NCI-H69 (cell line): ENCODE data around the gene SLC6A2.
A peak's percentile ranks its signal among the peaks of the same experiment; 100 is the strongest.

Experiments
- DNase-seq: peaks from one replicate; lab custom pipeline; 2025; lab: John Stamatoyannopoulos, UW

Gene SLC6A2

DNA sequence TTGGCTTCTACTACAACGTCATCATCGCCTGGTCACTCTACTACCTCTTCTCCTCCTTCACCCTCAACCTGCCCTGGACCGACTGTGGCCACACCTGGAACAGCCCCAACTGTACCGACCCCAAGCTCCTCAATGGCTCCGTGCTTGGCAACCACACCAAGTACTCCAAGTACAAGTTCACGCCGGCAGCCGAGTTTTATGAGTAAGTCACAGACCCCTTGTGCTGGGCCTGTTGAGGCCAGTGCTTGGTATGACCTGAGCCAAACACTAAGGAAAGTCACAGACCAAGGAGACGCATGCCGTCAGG, 16.1 kb downstream of the SLC6A2 start:
- no peak for DNase-seq

DNA sequence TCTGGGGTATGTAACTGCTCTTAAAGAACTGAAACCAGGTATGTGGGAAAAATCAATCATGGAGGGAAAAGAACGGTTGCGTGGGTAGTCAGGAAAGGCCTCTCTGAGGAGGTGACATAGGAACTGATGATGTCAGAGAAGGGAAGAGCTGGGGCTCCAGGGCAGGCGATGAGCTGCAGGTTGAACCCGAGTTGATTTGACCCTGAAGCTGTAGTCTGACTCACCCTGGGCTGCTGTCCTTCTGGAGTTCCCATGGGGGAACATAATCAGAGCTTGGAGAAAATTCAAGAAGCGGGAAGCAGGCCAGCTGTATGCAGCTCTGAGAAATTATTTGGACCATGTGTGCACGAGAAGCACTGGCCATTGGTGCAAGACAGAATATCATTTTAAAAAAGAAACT, 16.7 kb downstream of the SLC6A2 start:
- no peak for DNase-seq

DNA sequence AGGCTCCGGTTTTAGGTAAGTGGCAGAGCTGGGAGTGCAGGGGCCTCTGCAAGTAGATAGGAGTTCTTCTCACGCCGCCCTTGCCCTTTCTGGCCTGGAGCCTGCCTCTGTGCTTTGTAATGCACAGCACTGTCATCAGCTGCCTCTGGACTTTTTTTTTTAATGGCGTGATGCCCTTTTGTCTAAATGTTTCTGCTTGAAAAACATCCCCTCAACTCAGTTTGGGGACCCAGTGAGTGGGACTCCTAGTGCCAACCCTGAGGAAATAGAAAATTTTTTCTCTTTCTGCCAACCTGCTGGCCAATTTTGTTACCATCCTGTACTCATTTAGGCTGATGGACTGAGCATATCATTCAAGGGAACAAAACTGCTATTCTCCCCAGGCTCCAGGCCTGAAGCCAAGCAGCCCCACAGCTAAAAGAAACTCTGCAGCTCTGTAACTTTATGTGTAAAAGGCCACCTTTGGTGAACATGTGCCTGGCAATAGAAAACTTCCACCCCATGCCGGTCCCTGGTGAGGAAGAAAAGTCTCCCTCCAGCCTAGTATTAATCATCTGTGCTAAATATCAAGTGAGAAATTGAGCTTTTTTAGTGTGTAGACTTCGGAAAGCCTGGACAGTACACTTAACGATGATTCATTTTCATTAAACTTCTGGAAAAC, 22.5 kb downstream of the SLC6A2 start:
- DNase-seq, result no peak

DNA sequence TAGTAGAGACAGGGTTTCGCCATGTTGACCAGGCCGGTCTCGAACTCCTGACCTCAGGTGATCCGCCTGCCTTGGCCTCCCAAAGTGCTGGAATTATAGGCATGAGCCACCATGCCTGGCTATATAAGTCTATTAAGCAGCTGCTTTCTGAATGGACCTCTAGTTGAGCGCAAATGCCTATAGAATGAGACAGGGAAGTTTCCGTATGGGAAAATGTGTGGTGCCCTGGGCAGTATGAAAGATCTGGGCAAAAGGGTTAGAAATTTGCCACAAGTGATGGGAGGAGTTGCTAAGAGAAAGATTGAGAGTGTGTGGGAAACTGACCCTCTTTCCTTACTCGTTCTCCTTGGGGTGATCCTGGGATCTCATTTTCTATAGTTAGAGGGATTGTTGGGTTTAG, 26.3 kb downstream of the SLC6A2 start:
- no peak for DNase-seq

- DNase-seq, result no peak
Measured at GRCh38 chr16:55685973-55686372, 30.2 kb downstream of the SLC6A2 start.

- DNase-seq, result no peak
Measured at GRCh38 chr16:55686671-55687070, 30.9 kb downstream of the SLC6A2 start.

DNA sequence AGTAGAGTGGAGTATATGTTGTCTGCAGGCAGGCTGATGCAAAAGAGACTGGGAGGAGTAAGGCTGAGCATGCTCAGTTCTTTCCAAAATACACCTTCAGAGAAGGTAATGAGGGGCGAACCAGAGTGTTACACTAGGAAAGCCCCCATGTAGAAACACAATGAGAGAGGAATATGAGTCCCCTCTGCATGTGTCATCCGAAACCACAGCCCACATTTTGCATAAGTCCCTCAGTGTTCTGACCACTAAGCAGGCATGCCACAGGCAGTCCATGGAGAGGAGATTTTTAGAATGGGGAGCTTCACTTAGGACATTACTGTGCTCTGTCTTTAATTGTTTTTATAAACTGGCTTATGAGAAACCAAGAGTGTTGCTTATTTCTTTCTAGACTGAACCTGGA, 32.0 kb downstream of the SLC6A2 start:
- no peak for DNase-seq

- no peak for DNase-seq
Measured at GRCh38 chr16:55690841-55691240, 35.1 kb downstream of the SLC6A2 start.

GRCh38 chr16:55691771-55692170, 36.0 kb downstream of the SLC6A2 start:
- no peak for DNase-seq

GRCh38 chr16:55695595-55695994, 39.8 kb downstream of the SLC6A2 start:
- no peak for DNase-seq

GRCh38 chr16:55697867-55698266, 42.1 kb downstream of the SLC6A2 start:
- no peak for DNase-seq

DNA sequence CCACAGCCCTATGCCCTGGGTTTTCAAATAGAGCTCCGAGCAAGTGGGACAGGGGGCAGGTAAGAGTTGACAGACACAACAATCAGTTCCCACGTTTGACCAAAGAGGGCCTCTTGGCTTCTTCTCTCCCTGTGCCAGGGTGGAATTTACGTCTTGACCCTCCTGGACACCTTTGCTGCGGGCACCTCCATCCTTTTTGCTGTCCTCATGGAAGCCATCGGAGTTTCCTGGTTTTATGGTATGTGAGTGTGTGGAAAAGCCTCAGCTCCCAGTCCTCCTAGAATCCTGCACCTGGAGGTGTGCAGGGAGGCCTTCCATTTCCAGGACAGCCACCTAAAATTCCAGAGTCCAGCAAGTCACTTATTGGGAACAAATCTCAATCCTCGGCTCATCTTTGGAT, 42.5 kb downstream of the SLC6A2 start:
- no peak for DNase-seq

- no peak for DNase-seq
Measured at GRCh38 chr16:55698946-55699345, 43.2 kb downstream of the SLC6A2 start.

DNA sequence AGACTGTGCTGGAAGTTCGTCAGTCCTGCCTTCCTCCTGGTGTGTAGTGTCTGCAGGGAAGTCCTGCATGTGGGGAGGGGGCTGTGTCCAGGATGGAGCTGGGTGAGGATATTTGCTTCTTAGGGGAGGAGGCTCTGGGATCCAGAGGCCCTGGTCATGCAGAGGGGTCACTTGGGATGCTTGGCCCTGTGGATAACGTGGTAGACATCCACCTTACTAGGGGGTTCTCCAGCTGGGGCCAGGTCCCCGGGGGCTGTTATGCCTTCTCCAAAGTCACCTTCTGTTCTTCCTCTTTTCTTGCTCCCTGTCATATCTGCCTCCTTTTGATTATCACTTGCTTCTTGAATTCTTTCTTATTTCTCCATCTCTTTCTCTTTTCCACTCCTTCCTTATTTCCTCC, 43.8 kb downstream of the SLC6A2 start:
- no peak for DNase-seq

DNA sequence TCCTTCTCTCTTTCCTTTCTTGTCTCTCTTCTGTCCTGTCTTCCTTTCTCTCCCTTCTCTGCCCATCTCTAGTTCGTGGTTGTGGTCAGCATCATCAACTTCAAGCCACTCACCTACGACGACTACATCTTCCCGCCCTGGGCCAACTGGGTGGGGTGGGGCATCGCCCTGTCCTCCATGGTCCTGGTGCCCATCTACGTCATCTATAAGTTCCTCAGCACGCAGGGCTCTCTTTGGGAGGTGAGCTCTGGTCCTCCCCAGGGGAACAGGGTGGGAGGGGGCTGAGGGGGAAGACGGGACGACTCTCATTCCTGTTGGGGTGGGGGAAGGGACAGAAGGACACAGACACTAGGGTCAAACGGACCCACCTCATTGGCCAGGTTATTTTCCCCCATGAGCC, 44.3 kb downstream of the SLC6A2 start:
- no peak for DNase-seq

GRCh38 chr16:55700961-55701360, 45.2 kb downstream of the SLC6A2 start:
- no peak for DNase-seq

- peak; percentile 61 for DNase-seq
Measured at GRCh38 chr16:55701442-55702319, 45.9 kb downstream of the SLC6A2 start.

DNA sequence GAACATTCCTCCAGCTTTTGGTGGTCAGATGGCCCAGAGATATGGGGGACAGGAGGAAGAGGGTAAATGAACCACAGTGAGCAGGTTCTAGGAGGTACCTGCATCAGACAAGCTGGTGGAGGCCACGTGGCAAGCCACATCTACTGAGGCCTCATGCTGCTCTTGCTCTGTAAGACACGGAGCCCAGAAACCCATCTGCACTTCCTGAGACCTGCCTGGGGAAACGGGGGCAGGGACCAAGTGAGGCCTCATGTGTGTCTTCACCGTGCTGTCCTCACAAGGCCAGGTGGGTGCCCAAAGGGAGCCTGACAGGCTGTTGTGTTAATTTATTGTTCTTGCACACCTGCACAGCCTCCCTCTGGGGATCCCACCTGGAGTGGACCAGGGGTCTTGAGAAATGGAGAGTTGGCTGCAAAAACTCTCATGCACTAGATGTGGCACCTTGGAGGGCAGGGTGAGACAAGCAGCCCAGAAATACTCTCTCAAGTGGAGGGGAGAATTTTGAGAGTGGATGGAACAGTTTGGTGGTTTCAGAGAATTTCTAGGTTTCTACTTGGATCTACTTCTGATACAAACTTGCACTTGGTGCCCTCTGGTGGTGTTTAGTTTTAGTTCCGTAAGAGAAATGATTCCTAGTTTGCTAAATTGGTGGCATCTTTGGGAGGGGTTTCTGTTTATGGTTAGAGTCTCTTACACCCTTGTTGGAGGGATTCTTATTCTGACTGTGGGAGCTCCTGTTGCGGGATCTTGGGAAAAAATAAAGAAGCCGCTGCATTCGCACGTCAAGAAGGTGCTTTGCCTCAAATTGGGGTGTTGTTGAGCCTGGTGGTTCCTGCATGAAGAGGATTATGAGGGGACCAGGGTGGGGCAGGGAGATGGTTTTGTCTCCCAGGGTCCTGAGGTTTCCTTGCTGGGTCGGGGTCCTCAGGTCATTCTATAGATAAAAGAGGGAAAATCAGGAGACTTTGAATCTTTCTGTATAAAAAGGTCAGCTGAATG, 47.5 kb downstream of the SLC6A2 start:
- DNase-seq, result peak; percentile 27

GRCh38 chr16:55706739-55707384, 51.1 kb downstream of the SLC6A2 start:
- no peak for DNase-seq

- no peak for DNase-seq
Measured at GRCh38 chr16:55709801-55710200, 54.0 kb downstream of the SLC6A2 start.

- no peak for DNase-seq
Measured at GRCh38 chr16:55710466-55710865, 54.7 kb downstream of the SLC6A2 start.
